NCI-H187 (cell line): ENCODE measurements around the gene KRTAP19-7.

ENCODE experiments used
- DNase-seq, 2 experiments: peaks; one replicate each; lab custom pipeline; 2025; lab: John Stamatoyannopoulos, UW

Gene KRTAP19-7

GRCh38 chr21:30561264-30561895 lies at the start of gene KRTAP19-7:
Gene KRTAP19-7 (minus strand): TSS chr21:30561314. CDS start chr21:30561289, 25 bp downstream.
- no peak for DNase-seq

GRCh38 chr21:30605968-30606367 lies 44.9 kb upstream of the KRTAP19-7 start:
- no peak for DNase-seq

- no peak for DNase-seq
Observed at GRCh38 chr21:30600787-30601186, 39.7 kb upstream of the KRTAP19-7 start, which contains the start of gene KRTAP22-1. Gene KRTAP22-1 (plus strand): TSS chr21:30601087.

GRCh38 chr21:30598802-30599201 lies 37.7 kb upstream of the KRTAP19-7 start, which contains the start of gene KRTAP6-2:
Gene KRTAP6-2 (minus strand): TSS chr21:30598902. CDS start chr21:30598874, 28 bp downstream.
- DNase-seq = no peak

- no peak for DNase-seq
Observed at GRCh38 chr21:30592140-30592539, 31.0 kb upstream of the KRTAP19-7 start, which contains the start of gene KRTAP6-3. Gene KRTAP6-3 (plus strand): TSS chr21:30592440. CDS start chr21:30592446, 6 bp downstream.

GRCh38 chr21:30590297-30590696 lies 29.2 kb upstream of the KRTAP19-7 start, which contains the start of gene KRTAP22-2:
Gene KRTAP22-2 (minus strand): TSS chr21:30590397.
- DNase-seq = no peak

GRCh38 chr21:30582870-30583269 lies 21.8 kb upstream of the KRTAP19-7 start:
- DNase-seq = no peak

- no peak for DNase-seq
Observed at GRCh38 chr21:30580132-30580531, 19.0 kb upstream of the KRTAP19-7 start.

GRCh38 chr21:30579346-30579745 lies 18.2 kb upstream of the KRTAP19-7 start:
- no peak for DNase-seq

GRCh38 chr21:30577766-30578165 lies 16.7 kb upstream of the KRTAP19-7 start:
- DNase-seq = no peak

- no peak for DNase-seq
Observed at GRCh38 chr21:30567617-30568016, 6.5 kb upstream of the KRTAP19-7 start.

- no peak for DNase-seq
Observed at GRCh38 chr21:30563630-30564029, 2.5 kb upstream of the KRTAP19-7 start.

- DNase-seq = no peak
Observed at GRCh38 chr21:30563072-30563471, 2.0 kb upstream of the KRTAP19-7 start.

- no peak for DNase-seq
Observed at GRCh38 chr21:30561957-30562356, 843 bp upstream of the KRTAP19-7 start.

- no peak for DNase-seq
Observed at GRCh38 chr21:30555095-30555494, 6.0 kb downstream of the KRTAP19-7 start.

- DNase-seq = no peak
Observed at GRCh38 chr21:30552782-30553181, 8.3 kb downstream of the KRTAP19-7 start.

- no peak for DNase-seq
Observed at GRCh38 chr21:30541764-30542163, 19.4 kb downstream of the KRTAP19-7 start, which contains the start of gene KRTAP19-6. Gene KRTAP19-6 (minus strand): TSS chr21:30541864. CDS start chr21:30541833, 31 bp downstream.

GRCh38 chr21:30518876-30519275 lies 42.2 kb downstream of the KRTAP19-7 start:
- no peak for DNase-seq

- DNase-seq = no peak
Observed at GRCh38 chr21:30515681-30516080, 45.4 kb downstream of the KRTAP19-7 start.
